ENCODE results near the gene NME9.

- TF ChIP-seq, protein P1, sequence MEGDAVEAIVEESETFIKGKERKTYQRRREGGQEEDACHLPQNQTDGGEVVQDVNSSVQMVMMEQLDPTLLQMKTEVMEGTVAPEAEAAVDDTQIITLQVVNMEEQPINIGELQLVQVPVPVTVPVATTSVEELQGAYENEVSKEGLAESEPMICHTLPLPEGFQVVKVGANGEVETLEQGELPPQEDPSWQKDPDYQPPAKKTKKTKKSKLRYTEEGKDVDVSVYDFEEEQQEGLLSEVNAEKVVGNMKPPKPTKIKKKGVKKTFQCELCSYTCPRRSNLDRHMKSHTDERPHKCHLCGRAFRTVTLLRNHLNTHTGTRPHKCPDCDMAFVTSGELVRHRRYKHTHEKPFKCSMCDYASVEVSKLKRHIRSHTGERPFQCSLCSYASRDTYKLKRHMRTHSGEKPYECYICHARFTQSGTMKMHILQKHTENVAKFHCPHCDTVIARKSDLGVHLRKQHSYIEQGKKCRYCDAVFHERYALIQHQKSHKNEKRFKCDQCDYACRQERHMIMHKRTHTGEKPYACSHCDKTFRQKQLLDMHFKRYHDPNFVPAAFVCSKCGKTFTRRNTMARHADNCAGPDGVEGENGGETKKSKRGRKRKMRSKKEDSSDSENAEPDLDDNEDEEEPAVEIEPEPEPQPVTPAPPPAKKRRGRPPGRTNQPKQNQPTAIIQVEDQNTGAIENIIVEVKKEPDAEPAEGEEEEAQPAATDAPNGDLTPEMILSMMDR (IDR thresholded peaks at IDR 0.05; ENCODE audit: insufficient read depth, low read length): no peak
- TF ChIP-seq, protein P2, sequence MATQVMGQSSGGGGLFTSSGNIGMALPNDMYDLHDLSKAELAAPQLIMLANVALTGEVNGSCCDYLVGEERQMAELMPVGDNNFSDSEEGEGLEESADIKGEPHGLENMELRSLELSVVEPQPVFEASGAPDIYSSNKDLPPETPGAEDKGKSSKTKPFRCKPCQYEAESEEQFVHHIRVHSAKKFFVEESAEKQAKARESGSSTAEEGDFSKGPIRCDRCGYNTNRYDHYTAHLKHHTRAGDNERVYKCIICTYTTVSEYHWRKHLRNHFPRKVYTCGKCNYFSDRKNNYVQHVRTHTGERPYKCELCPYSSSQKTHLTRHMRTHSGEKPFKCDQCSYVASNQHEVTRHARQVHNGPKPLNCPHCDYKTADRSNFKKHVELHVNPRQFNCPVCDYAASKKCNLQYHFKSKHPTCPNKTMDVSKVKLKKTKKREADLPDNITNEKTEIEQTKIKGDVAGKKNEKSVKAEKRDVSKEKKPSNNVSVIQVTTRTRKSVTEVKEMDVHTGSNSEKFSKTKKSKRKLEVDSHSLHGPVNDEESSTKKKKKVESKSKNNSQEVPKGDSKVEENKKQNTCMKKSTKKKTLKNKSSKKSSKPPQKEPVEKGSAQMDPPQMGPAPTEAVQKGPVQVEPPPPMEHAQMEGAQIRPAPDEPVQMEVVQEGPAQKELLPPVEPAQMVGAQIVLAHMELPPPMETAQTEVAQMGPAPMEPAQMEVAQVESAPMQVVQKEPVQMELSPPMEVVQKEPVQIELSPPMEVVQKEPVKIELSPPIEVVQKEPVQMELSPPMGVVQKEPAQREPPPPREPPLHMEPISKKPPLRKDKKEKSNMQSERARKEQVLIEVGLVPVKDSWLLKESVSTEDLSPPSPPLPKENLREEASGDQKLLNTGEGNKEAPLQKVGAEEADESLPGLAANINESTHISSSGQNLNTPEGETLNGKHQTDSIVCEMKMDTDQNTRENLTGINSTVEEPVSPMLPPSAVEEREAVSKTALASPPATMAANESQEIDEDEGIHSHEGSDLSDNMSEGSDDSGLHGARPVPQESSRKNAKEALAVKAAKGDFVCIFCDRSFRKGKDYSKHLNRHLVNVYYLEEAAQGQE (IDR thresholded peaks at IDR 0.05; ENCODE audit: insufficient replicate concordance, low read depth): no peak
- TF ChIP-seq GABPA (IDR thresholded peaks at IDR 0.05; ENCODE audit: low read depth) (no peak), POLR2AphosphoS5 (IDR thresholded peaks at IDR 0.05; ENCODE audit: low read depth) (no peak)
Observed at GRCh38 chr3:138336454-138336999, 6.9 kb upstream of the NME9 start.

Data from HL-60 (cell line).